K562 (cell line): ENCODE measurements around the gene KISS1R. TPM values are rescaled to one million over a fixed set of nuclear protein-coding genes. Genes with fewer than 3 reads are reported as not detected.

Source experiments
- CBX1 ChIP-seq: sonication (generic); IDR thresholded peaks from 2 replicates; pipeline ENCODE4 v1.6.1; 2016; ENCODE audit warnings: antibody characterized with exemption, low read depth, mild to moderate bottlenecking
- JUND ChIP-seq, 2 experiments: IDR thresholded peaks; 2 replicates in 1 of 2; 3 replicates in 1 of 2; pipeline ENCODE4 v1.6.1; 2011; ENCODE audit warnings: borderline replicate concordance in 2 of 2, low read depth in 2 of 2, low read length in 2 of 2, improper control_type of control experiment in 1 of 2, missing biosample characterization in 1 of 2, missing genetic modification characterization in 1 of 2, missing genetic modification reagents in 1 of 2
- KLF13 ChIP-seq: fragments of 450-650 bp; IDR thresholded peaks from 2 replicates; pipeline ENCODE4 v1.6.1; 2016; ENCODE audit warnings: missing genetic modification characterization, low read depth, mild to moderate bottlenecking, missing compliant biosample characterization, moderate library complexity, borderline replicate concordance
- LEF1 ChIP-seq: fragments of 450-650 bp; IDR thresholded peaks from 2 replicates; pipeline ENCODE4 v1.6.1; 2016; ENCODE audit warnings: mild to moderate bottlenecking
- MBD2 ChIP-seq: sonication (generic); IDR thresholded peaks from 2 replicates; pipeline ENCODE4 v1.6.1; 2016; ENCODE audit warnings: low read depth, borderline replicate concordance
- MIER1 ChIP-seq: fragments of 450-650 bp; IDR thresholded peaks from 2 replicates; pipeline ENCODE4 v1.6.1; 2016; ENCODE audit warnings: antibody characterized with exemption, mild to moderate bottlenecking, low read depth
- MTA2 ChIP-seq: fragments of 450-650 bp; IDR thresholded peaks from 2 replicates; pipeline ENCODE4 v1.6.1; 2016; ENCODE audit warnings: low read depth
- RAD51 ChIP-seq: fragments of 450-650 bp; IDR thresholded peaks from 2 replicates; pipeline ENCODE4 v1.7.1; 2016; ENCODE audit warnings: low read depth, mild to moderate bottlenecking, borderline replicate concordance
- REST ChIP-seq, 2 experiments: fragments of 450-650 bp; formaldehyde crosslinking in 1 of 2; IDR thresholded peaks; 2 replicates each; pipeline versions ENCODE4 v1.4.0 to v1.6.1; 2014 to 2020; ENCODE audit warnings: mild to moderate bottlenecking in 2 of 2, borderline replicate concordance in 1 of 2, low read depth in 1 of 2
- SIN3A ChIP-seq, 2 experiments: fragments of 150-350 bp in 1 of 2; IDR thresholded peaks; 2 replicates each; pipeline ENCODE4 v1.6.1; 2011 to 2016; ENCODE audit warnings: borderline replicate concordance in 2 of 2, low read depth in 2 of 2, low read length in 2 of 2, mild to moderate bottlenecking in 2 of 2, moderate library complexity in 2 of 2; ENCODE audit not compliant: control insufficient read depth in 1 of 2
- SMARCE1 ChIP-seq: fragments of 450-650 bp; IDR thresholded peaks from 2 replicates; pipeline ENCODE4 v1.7.1; 2016; ENCODE audit warnings: mild to moderate bottlenecking
- SRF ChIP-seq, 2 experiments: fragments of 250-450, 450-650 bp in 1 of 2; sonication (Bioruptor Pico) in 1 of 2; sonication (generic) in 1 of 2; formaldehyde crosslinking; IDR thresholded peaks; 2 replicates each; pipeline versions ENCODE4 v1.5.0 to v1.5.1; 2020 to 2022; ENCODE audit warnings: mild to moderate bottlenecking in 1 of 2, missing genetic modification reagents in 1 of 2
- ZBTB7A ChIP-seq: IDR thresholded peaks from 2 replicates; pipeline ENCODE4 v1.6.1; 2011; ENCODE audit warnings: low read depth, mild to moderate bottlenecking, low read length, moderate library complexity, borderline replicate concordance; ENCODE audit not compliant: control insufficient read depth
- ZNF23 ChIP-seq: fragments of 250-450 bp; sonication (Bioruptor Pico); IDR thresholded peaks from 2 replicates; pipeline ENCODE4 v1.4.0; 2020; ENCODE audit warnings: mild to moderate bottlenecking
- ZNF512 ChIP-seq: IDR thresholded peaks from 2 replicates; pipeline ENCODE4 v1.6.1; 2016; ENCODE audit warnings: missing genetic modification characterization, missing compliant biosample characterization
- ZNF707 ChIP-seq: fragments of 250-450 bp; sonication (Bioruptor Pico); conservative IDR thresholded peaks from 2 replicates; pipeline ENCODE4 v1.8.0; 2022; ENCODE audit warnings: inconsistent platforms, mild to moderate bottlenecking, moderate library complexity
- ZNF766 ChIP-seq: fragments of 200-800 bp; sonication (Bioruptor generic); conservative IDR thresholded peaks from 2 replicates; pipeline ENCODE4 v1.6.1; 2016; ENCODE audit warnings: missing genetic modification characterization, missing compliant biosample characterization
- polyA plus RNA-seq, 8 experiments: library from polyadenylated mRNA; depleted of rRNA in 4 of 8; stranded (reverse) in 5 of 8; unstranded in 3 of 8; fragments of >200 nt; fragmentation: Nextera tagmentation in 2 of 8; fragmentation: Illumina TruSeq in 1 of 8; extraction: Ambion mirVana in 2 of 8; extraction: Trizol in 1 of 8; gene quantifications; 2 replicates each; pipeline versions ENCODE4 v1.2.1 to v1.2.3, GENCODE V29; 2011 to 2014; ENCODE audit warnings: inconsistent platforms in 1 of 8, missing spikeins in 1 of 8
- total RNA-seq, 7 experiments: library from RNA; depleted of rRNA in 6 of 7; stranded (reverse); fragments of >200 nt in 6 of 7; fragmentation: Illumina TruSeq in 2 of 7; extraction: Trizol in 2 of 7; gene quantifications; 2 replicates each; pipeline versions ENCODE4 v1.2.1 to v1.2.3, GENCODE V29; 2011 to 2021; ENCODE audit warnings: low replicate concordance in 1 of 7

KISS1R gene
- total and polyA plus RNA-seq, 9 of the 15 experiments (the other 6 are each of a cell fraction or from before 2014, with no cell fraction given): 0.37 to 39.4 (median 2.0) TPM

- TF ChIP-seq ZNF766 (CRISPR knock-in tag) (peak; percentile 65; the same call in 1 of the 2 replicates), SMARCE1 (peak; percentile 75), KLF13 (tag) (no peak), REST (IDR thresholded peaks at IDR 0.05; ENCODE audit: borderline replicate concordance) (no peak), REST (CRISPR knock-in tag; IDR thresholded peaks at IDR 0.05; ENCODE audit: low read depth) (no peak), RAD51 (peak; percentile 66), ZBTB7A (peak; percentile 94; the same call in 1 of the 2 replicates), CBX1 (no peak), ZNF23 (no peak), SIN3A (IDR thresholded peaks at IDR 0.05; ENCODE audit: borderline replicate concordance in 2 of 2, control insufficient read depth in 1 of 2, low read depth in 2 of 2, low read length in 2 of 2) (0 out of 4 replicates have a peak, but pooled peaks of 1 of the 2 experiments have one; percentile 34), SRF (CRISPR knock-in tag; IDR thresholded peaks at IDR 0.05) (peak in 1 of 2 experiments; percentile 43; a peak in 1 of 4 replicates), LEF1 (peak; percentile 45; the same call in 1 of the 2 replicates), MIER1 (no peak), MTA2 (peak; percentile 33; the same call in 1 of the 2 replicates), MBD2 (no peak; the same call in 1 of the 2 replicates), JUND (IDR thresholded peaks at IDR 0.05; ENCODE audit: borderline replicate concordance, low read depth, low read length) (peak; percentile 78), JUND (tag; IDR thresholded peaks at IDR 0.05; ENCODE audit: borderline replicate concordance, low read depth, low read length) (peak; percentile 63; the same call in 1 of the 3 replicates), ZNF512 (no peak), ZNF707 (no peak)
Measured at GRCh38 chr19:961866-962620, 44.9 kb downstream of the KISS1R start (continued).
